Esophagus squamous epithelium (tissue), 4 donors: ENCODE data around the gene PPP3CA.

Experiments
- POLR2A ChIP-seq, 4 donors: fragments of 450-650 bp; IDR thresholded peaks; one replicate each; pipeline ENCODE4 v1.6.1; 2017; ENCODE audit warnings: antibody characterized with exemption in 4 of 4, mild to moderate bottlenecking in 4 of 4, moderate library complexity in 3 of 4
- TF ChIP-seq, protein P1 (sequence below), 6 experiments: fragments of 450-650 bp in 4 of 6; fragments of 200-600 bp in 2 of 6; sonication (generic) in 2 of 6; IDR thresholded peaks; one replicate each; pipeline ENCODE4 v1.5.1; 2016 to 2019; ENCODE audit warnings: antibody characterized with exemption in 6 of 6, mild to moderate bottlenecking in 4 of 6, moderate library complexity in 4 of 6

GRCh38 chr4:101119141-101119540 lies 228.2 kb downstream of the PPP3CA start:
- TF ChIP-seq, protein P1, sequence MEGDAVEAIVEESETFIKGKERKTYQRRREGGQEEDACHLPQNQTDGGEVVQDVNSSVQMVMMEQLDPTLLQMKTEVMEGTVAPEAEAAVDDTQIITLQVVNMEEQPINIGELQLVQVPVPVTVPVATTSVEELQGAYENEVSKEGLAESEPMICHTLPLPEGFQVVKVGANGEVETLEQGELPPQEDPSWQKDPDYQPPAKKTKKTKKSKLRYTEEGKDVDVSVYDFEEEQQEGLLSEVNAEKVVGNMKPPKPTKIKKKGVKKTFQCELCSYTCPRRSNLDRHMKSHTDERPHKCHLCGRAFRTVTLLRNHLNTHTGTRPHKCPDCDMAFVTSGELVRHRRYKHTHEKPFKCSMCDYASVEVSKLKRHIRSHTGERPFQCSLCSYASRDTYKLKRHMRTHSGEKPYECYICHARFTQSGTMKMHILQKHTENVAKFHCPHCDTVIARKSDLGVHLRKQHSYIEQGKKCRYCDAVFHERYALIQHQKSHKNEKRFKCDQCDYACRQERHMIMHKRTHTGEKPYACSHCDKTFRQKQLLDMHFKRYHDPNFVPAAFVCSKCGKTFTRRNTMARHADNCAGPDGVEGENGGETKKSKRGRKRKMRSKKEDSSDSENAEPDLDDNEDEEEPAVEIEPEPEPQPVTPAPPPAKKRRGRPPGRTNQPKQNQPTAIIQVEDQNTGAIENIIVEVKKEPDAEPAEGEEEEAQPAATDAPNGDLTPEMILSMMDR (IDR thresholded peaks at IDR 0.05) = no peak
- no peak for TF ChIP-seq POLR2A (IDR thresholded peaks at IDR 0.05)
